Ishikawa (cell line): ENCODE data around the gene RFTN1.

Experiments
- CEBPB ChIP-seq: IDR thresholded peaks from 2 replicates; pipeline ENCODE4 v1.6.1; 2012
- CREB1 ChIP-seq: IDR thresholded peaks from 2 replicates; pipeline ENCODE4 v1.6.1; 2012; ENCODE audit warnings: low read depth
- EGR1 ChIP-seq: IDR thresholded peaks from 2 replicates; pipeline ENCODE4 v1.6.1; 2012
- EP300 ChIP-seq: IDR thresholded peaks from 2 replicates; pipeline ENCODE4 v1.6.1; 2012; ENCODE audit warnings: borderline replicate concordance
- FOXM1 ChIP-seq: IDR thresholded peaks from 2 replicates; pipeline ENCODE4 v1.6.1; 2012; ENCODE audit warnings: low read depth, borderline replicate concordance
- NFIC ChIP-seq: IDR thresholded peaks from 2 replicates; pipeline ENCODE4 v1.6.1; 2012
- RAD21 ChIP-seq: IDR thresholded peaks from 2 replicates; pipeline ENCODE4 v1.6.1; 2012; ENCODE audit warnings: low read depth
- TAF1 ChIP-seq: IDR thresholded peaks from 2 replicates; pipeline ENCODE4 v1.6.1; 2012; ENCODE audit warnings: low read depth, mild to moderate bottlenecking
- TCF12 ChIP-seq: IDR thresholded peaks from 2 replicates; pipeline ENCODE4 v1.6.1; 2012; ENCODE audit warnings: low read depth
- TEAD4 ChIP-seq: IDR thresholded peaks from 2 replicates; pipeline ENCODE4 v1.6.1; 2012
- USF1 ChIP-seq: IDR thresholded peaks from 2 replicates; pipeline ENCODE4 v1.6.1; 2012
- YY1 ChIP-seq: IDR thresholded peaks from 2 replicates; pipeline ENCODE4 v1.6.1; 2012; ENCODE audit warnings: low read depth
- ZBTB7A ChIP-seq: IDR thresholded peaks from 2 replicates; pipeline ENCODE4 v1.6.1; 2012; ENCODE audit warnings: low read depth
- TF ChIP-seq, protein P1 (sequence below): IDR thresholded peaks from 2 replicates; pipeline ENCODE4 v1.6.1; 2012
- TF ChIP-seq, protein P2 (sequence below): IDR thresholded peaks from 2 replicates; pipeline ENCODE4 v1.6.1; 2012; ENCODE audit warnings: low read depth, mild to moderate bottlenecking

RFTN1 gene

GRCh38 chr3:16286161-16286560, 227.3 kb downstream of the RFTN1 start:
- TF ChIP-seq TAF1, result no peak
- TF ChIP-seq TEAD4, result no peak
- no peak for TF ChIP-seq RAD21
- no peak for TF ChIP-seq CREB1
- TF ChIP-seq CEBPB, result no peak
- TF ChIP-seq EP300, result no peak

DNA sequence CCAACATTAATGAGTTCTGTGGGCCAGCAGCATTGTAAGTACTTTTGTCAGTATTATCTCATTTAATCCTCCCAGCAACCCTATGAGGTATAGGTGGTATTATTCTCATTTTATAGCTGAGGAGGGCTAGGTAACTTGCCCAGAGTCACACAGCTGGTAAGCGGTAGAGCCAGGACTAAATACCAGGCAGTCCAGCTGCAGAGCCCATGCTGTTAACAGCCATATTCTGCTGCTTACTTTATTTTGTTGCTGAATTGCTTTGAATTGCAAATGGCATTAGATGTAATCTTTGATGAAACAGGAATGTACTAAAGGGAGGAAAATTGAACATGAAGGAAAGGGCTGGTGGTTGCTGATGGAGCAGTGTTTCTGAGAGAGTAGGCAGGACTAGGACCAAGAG, 228.9 kb downstream of the RFTN1 start:
- TF ChIP-seq TCF12, result no peak
- no peak for TF ChIP-seq CEBPB
- TF ChIP-seq, protein P1, sequence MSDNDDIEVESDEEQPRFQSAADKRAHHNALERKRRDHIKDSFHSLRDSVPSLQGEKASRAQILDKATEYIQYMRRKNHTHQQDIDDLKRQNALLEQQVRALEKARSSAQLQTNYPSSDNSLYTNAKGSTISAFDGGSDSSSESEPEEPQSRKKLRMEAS, result no peak
- TF ChIP-seq RAD21, result no peak
- TF ChIP-seq TAF1, result no peak
- no peak for TF ChIP-seq EP300
- no peak for TF ChIP-seq CREB1
- TF ChIP-seq EGR1, result no peak
- no peak for TF ChIP-seq USF1
- TF ChIP-seq ZBTB7A, result no peak

DNA sequence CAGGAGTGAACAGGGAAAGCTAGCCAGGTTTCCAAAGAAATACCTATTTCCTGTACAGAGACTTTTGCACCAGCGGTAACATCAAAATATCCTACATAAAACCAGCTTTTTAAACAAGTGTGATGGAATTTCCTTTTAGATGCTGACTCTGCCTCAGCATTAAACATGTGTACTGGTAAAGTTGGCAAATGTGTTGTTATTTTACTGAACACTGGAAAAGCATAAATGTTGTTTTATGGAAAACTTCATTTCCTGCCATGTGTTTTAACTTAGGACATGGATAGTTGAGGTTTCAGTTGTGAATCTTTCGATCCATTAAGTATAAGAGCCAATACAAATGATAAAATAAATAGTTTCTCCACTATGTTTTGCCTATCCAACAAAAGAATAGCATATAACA, 232.8 kb downstream of the RFTN1 start:
- TF ChIP-seq NFIC (no peak), EP300 (no peak), TEAD4 (no peak), USF1 (no peak), RAD21 (no peak), FOXM1 (no peak), TAF1 (no peak), CREB1 (no peak), EGR1 (no peak), ZBTB7A (no peak), CEBPB (no peak), YY1 (no peak), TCF12 (no peak)
- TF ChIP-seq, protein P2, sequence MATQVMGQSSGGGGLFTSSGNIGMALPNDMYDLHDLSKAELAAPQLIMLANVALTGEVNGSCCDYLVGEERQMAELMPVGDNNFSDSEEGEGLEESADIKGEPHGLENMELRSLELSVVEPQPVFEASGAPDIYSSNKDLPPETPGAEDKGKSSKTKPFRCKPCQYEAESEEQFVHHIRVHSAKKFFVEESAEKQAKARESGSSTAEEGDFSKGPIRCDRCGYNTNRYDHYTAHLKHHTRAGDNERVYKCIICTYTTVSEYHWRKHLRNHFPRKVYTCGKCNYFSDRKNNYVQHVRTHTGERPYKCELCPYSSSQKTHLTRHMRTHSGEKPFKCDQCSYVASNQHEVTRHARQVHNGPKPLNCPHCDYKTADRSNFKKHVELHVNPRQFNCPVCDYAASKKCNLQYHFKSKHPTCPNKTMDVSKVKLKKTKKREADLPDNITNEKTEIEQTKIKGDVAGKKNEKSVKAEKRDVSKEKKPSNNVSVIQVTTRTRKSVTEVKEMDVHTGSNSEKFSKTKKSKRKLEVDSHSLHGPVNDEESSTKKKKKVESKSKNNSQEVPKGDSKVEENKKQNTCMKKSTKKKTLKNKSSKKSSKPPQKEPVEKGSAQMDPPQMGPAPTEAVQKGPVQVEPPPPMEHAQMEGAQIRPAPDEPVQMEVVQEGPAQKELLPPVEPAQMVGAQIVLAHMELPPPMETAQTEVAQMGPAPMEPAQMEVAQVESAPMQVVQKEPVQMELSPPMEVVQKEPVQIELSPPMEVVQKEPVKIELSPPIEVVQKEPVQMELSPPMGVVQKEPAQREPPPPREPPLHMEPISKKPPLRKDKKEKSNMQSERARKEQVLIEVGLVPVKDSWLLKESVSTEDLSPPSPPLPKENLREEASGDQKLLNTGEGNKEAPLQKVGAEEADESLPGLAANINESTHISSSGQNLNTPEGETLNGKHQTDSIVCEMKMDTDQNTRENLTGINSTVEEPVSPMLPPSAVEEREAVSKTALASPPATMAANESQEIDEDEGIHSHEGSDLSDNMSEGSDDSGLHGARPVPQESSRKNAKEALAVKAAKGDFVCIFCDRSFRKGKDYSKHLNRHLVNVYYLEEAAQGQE, result no peak
- TF ChIP-seq, protein P1, result no peak

- no peak for TF ChIP-seq EGR1
- no peak for TF ChIP-seq YY1
- TF ChIP-seq CREB1, result no peak
- TF ChIP-seq NFIC, result no peak
- TF ChIP-seq CEBPB, result no peak
Measured at GRCh38 chr3:16279010-16279801, 234.3 kb downstream of the RFTN1 start.

- TF ChIP-seq EGR1 (no peak), NFIC (no peak), TEAD4 (no peak), EP300 (no peak), TCF12 (no peak), USF1 (no peak), TAF1 (no peak), FOXM1 (no peak), ZBTB7A (no peak), CREB1 (no peak), CEBPB (no peak), RAD21 (no peak)
- TF ChIP-seq, protein P1, result no peak
Measured at GRCh38 chr3:16277471-16277870, 236.0 kb downstream of the RFTN1 start.

- no peak for TF ChIP-seq NFIC
- TF ChIP-seq CEBPB, result no peak
Measured at GRCh38 chr3:16273867-16274266, 239.6 kb downstream of the RFTN1 start.

GRCh38 chr3:16272588-16272987, 240.9 kb downstream of the RFTN1 start:
- TF ChIP-seq RAD21 (no peak), FOXM1 (no peak), NFIC (no peak)
- TF ChIP-seq, protein P2, result no peak
